Activated CD8-positive, alpha-beta T cell treated with anti-CD3 and anti-CD28 coated beads for 36 hours (primary cell): Measurements from ENCODE around the gene CENPB. TPM values are rescaled to one million over a fixed set of nuclear protein-coding genes. Genes with fewer than 3 reads are reported as not detected.

Experiments used
- ATAC-seq: fragments of 200-7000 bp; cut with Tn5 transposase; one replicate; pipeline ENCODE4 v1.10.0; 2021; ENCODE audit warnings: mild to moderate bottlenecking, moderate library complexity
- CTCF ChIA-PET: fragments of 350-600 bp; sonication (Branson Sonifier 250); formaldehyde crosslinking; loops from one replicate; lab custom pipeline; 2021; ENCODE audit warnings: antibody characterized with exemption; lab: Charles Lee
- POLR2A ChIA-PET: fragments of 350-600 bp; sonication (Branson Sonifier 250); formaldehyde crosslinking; loops from one replicate; lab custom pipeline; 2021; ENCODE audit warnings: antibody characterized with exemption; lab: Charles Lee
- DNase-seq: peaks from one replicate; pipeline ENCODE4 v3.0.0-alpha.2; 2020
- H3K27ac Mint-ChIP-seq: one replicate; pipeline ENCODE4 v1.8.0; 2021; ENCODE audit warnings: mild to moderate bottlenecking, mixed read lengths
- H3K27me3 Mint-ChIP-seq: one replicate; pipeline ENCODE4 v1.8.0; 2021; ENCODE audit warnings: mixed read lengths
- H3K36me3 Mint-ChIP-seq: one replicate; pipeline ENCODE4 v1.8.0; 2021; ENCODE audit warnings: low read depth, mixed read lengths
- H3K4me1 Mint-ChIP-seq: one replicate; pipeline ENCODE4 v1.8.0; 2021; ENCODE audit warnings: low read depth, mixed read lengths
- H3K4me3 Mint-ChIP-seq: one replicate; pipeline ENCODE4 v1.8.0; 2021; ENCODE audit warnings: mild to moderate bottlenecking, moderate library complexity, mixed read lengths
- H3K9me3 Mint-ChIP-seq: one replicate; pipeline ENCODE4 v1.8.0; 2021; ENCODE audit warnings: mixed read lengths
- intact Hi-C: fragments of 100-400 bp; cut with micrococcal nuclease; formaldehyde crosslinking; loops from one replicate; pipeline ENCODE4 v1.10.0; 2022
- total RNA-seq, 2 experiments: library from RNA; stranded (reverse); gene quantifications; one replicate each; pipeline ENCODE4 v1.2.3, GENCODE V29; 2021
- TF ChIP-seq, protein P1 (sequence below): fragments of 200-600 bp; IDR thresholded peaks from one replicate; pipeline ENCODE4 v1.8.0; 2022; ENCODE audit warnings: antibody characterized with exemption, mild to moderate bottlenecking

Gene CENPB
- total RNA-seq, 2 experiments from 2014 or later = 35.0 to 35.4 TPM

DNA sequence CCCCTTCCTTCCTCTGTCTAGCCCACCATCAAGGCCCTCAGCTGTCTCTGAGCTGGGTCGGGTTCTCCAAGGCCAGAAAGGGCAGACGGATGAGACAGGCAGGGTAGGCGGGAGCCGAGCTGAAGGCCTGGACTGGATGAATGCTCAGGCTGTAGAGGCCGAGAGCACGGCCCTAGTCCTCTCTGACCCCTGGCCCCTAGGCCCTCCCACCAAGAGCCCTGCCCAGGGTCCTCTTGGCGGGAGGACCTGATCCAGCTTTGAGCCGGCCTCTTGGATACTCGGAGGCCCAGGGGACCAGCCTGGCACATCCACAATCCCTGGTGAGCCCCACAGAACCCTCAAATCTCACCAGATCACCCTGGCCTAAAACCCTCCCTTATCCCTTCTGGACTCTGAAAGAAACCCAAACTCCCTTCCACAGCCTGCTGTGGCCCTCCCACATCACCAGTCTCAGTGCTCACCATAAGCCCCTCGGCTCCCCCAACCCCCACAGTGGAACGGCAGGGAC lies 27.2 kb downstream of the CENPB start:
- no peaks in the 10 kb centered on the region for H3K27me3 Mint-ChIP-seq
- ChIA-PET CTCF (interaction anchor here (0.7 kb wide), 1 partner anchor 8 kb away, joined by 3 read pairs; the partner anchor contains the start of gene ADISSP), POLR2A (interaction anchor here (1.9 kb wide), 1 partner anchor 61 kb away, joined by 5 read pairs; the partner anchor contains the start of gene AP5S1)
- intact Hi-C loops = no loop called here
- ATAC-seq = no peak
- TF ChIP-seq, protein P1, sequence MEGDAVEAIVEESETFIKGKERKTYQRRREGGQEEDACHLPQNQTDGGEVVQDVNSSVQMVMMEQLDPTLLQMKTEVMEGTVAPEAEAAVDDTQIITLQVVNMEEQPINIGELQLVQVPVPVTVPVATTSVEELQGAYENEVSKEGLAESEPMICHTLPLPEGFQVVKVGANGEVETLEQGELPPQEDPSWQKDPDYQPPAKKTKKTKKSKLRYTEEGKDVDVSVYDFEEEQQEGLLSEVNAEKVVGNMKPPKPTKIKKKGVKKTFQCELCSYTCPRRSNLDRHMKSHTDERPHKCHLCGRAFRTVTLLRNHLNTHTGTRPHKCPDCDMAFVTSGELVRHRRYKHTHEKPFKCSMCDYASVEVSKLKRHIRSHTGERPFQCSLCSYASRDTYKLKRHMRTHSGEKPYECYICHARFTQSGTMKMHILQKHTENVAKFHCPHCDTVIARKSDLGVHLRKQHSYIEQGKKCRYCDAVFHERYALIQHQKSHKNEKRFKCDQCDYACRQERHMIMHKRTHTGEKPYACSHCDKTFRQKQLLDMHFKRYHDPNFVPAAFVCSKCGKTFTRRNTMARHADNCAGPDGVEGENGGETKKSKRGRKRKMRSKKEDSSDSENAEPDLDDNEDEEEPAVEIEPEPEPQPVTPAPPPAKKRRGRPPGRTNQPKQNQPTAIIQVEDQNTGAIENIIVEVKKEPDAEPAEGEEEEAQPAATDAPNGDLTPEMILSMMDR = no peak
- no peaks in the 10 kb centered on the region for H3K9me3 Mint-ChIP-seq
- H3K27ac Mint-ChIP-seq = no peak overlapping the region
- peaks cover 12% of the 10 kb centered on the region for H3K36me3 Mint-ChIP-seq
- DNase-seq = no peak
- H3K4me3 Mint-ChIP-seq = no peak overlapping the region
- no peaks in the 10 kb centered on the region for H3K4me1 Mint-ChIP-seq

DNA sequence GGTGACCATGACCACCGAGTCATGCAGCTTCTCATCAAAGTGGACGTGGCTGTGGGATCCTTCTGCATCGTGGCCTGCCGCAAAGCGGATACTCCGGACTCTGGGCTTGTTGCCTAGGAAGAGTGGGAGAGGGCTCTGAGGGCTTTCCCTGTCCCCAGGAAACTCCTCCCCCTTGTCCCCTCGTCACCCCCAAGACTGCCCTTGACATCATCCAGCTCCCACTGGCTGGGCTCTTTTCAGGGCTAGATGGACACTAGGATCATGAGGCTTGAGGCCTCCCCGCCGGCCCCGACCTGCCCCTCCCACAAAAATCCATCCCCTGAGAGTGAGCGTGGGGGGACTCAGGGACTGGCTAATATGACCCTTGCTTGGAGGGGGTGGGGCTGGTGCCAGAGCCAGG lies 28.0 kb downstream of the CENPB start:
- DNase-seq (no peak), ATAC-seq (no peak)
- Mint-ChIP-seq H3K36me3 (peaks cover 12% of the 10 kb centered on the region), H3K4me1 (no peaks in the 10 kb centered on the region), H3K9me3 (no peaks in the 10 kb centered on the region), H3K27ac (no peak overlapping the region), H3K4me3 (no peak overlapping the region), H3K27me3 (no peaks in the 10 kb centered on the region)
- TF ChIP-seq, protein P1 = no peak
- intact Hi-C loops = no loop called here
- CTCF ChIA-PET = interaction anchor here (1.1 kb wide), 1 partner anchor 9 kb away, joined by 3 read pairs; the partner anchor contains the start of gene ADISSP
- POLR2A ChIA-PET = interaction anchor here (1.9 kb wide), 1 partner anchor 10 kb away, joined by 10 read pairs; the partner anchor contains the start of gene ADISSP

DNA sequence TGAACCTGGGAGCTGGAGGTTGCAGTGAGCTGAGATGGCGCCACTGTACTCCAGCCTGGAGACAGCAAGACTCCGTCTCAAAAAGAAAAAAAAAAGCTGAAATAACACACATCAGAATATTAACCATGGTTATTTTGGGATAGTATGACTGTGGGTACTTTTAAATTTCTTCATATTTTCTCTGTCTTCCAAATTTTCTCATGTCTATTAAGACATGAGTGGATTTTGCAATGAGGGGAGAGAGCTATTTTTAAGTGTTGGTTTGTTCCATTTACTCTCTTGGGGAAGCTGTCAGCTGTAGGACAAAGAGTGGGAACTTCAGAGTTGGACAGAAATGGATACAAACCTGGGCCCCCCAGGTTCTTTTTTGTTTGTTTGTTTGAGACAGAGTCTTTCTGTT lies 29.3 kb downstream of the CENPB start:
- POLR2A ChIA-PET = interaction anchor here (0.6 to 1.9 kb wide), 2 partner anchors 11 to 26 kb away, joined by 3 to 10 read pairs; partner anchors contain the start of gene ADISSP

DNA sequence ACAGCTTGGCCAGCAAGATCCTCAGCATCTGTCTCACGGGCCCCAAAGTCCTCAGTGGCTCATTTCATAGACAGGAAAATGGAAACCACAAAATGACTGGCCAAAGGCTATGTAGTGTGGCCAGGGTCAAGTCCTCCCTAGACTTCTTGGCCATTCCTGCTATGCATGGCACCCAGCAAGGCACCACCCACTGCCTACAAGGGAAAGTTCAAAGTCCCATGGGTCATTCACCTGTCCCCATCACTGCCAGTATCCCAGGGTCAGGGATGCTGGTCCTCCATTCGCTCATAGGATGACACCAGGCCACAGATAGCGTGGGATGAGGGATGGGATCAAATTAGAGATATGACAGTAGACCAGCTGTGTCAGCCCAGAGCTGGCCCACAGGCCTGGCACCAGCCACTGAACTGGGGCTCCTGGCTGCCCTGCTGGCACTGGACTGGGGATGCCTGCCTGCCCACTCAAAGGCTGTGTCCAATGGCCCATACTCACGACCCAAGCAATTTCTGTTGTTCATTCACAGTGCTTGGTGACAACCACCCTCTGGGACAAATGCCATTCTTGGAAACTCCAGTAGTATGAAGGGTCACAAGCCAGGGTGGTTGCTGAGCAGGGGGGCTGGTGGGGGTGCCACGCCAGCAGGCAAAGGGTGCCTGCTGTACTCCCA lies 30.6 kb downstream of the CENPB start:
- peaks cover 13% of the 10 kb centered on the region for H3K36me3 Mint-ChIP-seq
- ChIA-PET CTCF (interaction anchor here (0.9 kb wide), 1 partner anchor 99 kb away, joined by 4 read pairs; no protein-coding TSS in a partner anchor), POLR2A (no interaction called here)
- TF ChIP-seq, protein P1 = no peak
- intact Hi-C loops = no loop called here
- DNase-seq (no peak), ATAC-seq (no peak)
- no peaks in the 10 kb centered on the region for H3K9me3 Mint-ChIP-seq
- H3K4me3 Mint-ChIP-seq = no peak overlapping the region
- no peak overlapping the region for H3K27ac Mint-ChIP-seq
- H3K4me1 Mint-ChIP-seq = peaks cover 8% of the 10 kb centered on the region
- no peaks in the 10 kb centered on the region for H3K27me3 Mint-ChIP-seq

More for the DNA sequence above, 29.3 kb downstream of the CENPB start:
- intact Hi-C loops = no loop called here
- Mint-ChIP-seq H3K36me3 (peaks cover 12% of the 10 kb centered on the region), H3K27ac (no peak overlapping the region), H3K4me3 (no peak overlapping the region), H3K4me1 (peaks cover 6% of the 10 kb centered on the region), H3K27me3 (no peaks in the 10 kb centered on the region), H3K9me3 (no peaks in the 10 kb centered on the region)
- ATAC-seq (no peak), DNase-seq (no peak)
- CTCF ChIA-PET = interaction anchor here (0.9 to 1.5 kb wide), 4 partner anchors 9 to 92 kb away, joined by 3 to 5 read pairs (median 3); partner anchors contain the start of gene ADISSP
- TF ChIP-seq, protein P1 = no peak

DNA sequence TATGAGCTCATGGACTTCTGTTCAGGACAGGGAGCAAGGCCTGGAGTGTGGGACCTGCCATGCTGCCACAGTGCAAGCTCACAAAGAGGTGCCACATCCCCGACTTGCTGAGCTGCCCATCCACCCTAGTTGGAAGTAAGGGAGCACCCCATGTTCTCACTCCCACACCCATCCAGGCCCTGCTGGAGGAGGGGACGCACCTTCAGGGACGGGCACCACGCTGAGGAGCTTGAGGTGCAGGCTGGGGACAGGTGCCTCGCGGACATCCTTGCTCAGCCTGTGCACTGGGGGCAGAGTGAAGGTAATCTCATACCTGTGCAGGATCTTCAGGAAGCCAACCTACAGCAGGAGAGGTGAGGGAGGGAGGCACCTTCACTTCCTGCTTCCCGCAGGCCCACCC lies 31.3 kb downstream of the CENPB start:
- no peak for DNase-seq
- Mint-ChIP-seq H3K27me3 (no peaks in the 10 kb centered on the region), H3K4me1 (peaks cover 8% of the 10 kb centered on the region), H3K36me3 (peaks cover 16% of the 10 kb centered on the region), H3K4me3 (no peak overlapping the region), H3K27ac (no peak overlapping the region), H3K9me3 (no peaks in the 10 kb centered on the region)
- ChIA-PET CTCF (interaction anchor here (0.7 to 0.9 kb wide), 2 partner anchors 78 to 100 kb away, joined by 3 to 4 read pairs; no protein-coding TSS in a partner anchor), POLR2A (interaction anchor here (1.1 kb wide), 1 partner anchor 9 kb away, joined by 6 read pairs; no protein-coding TSS in a partner anchor)
- no peak for ATAC-seq
- TF ChIP-seq, protein P1 = no peak
- intact Hi-C loops = no loop called here
